HEK293T (cell line): ENCODE data around the gene KAT6B.

ENCODE experiments used
- ARNT ChIP-seq: fragments of 450-650 bp; IDR thresholded peaks from 2 replicates; pipeline ENCODE4 v1.6.1; 2017; ENCODE audit warnings: mild to moderate bottlenecking
- BHLHE40 ChIP-seq: fragments of 450-650 bp; IDR thresholded peaks from 2 replicates; pipeline ENCODE4 v1.6.1; 2016; ENCODE audit warnings: mild to moderate bottlenecking, moderate library complexity, borderline replicate concordance
- CTBP1 ChIP-seq: fragments of 450-650 bp; IDR thresholded peaks from 2 replicates; pipeline ENCODE4 v1.6.1; 2016; ENCODE audit warnings: borderline replicate concordance
- FOXA1 ChIP-seq: fragments of 450-650 bp; IDR thresholded peaks from 2 replicates; pipeline ENCODE4 v1.6.1; 2016; ENCODE audit warnings: mild to moderate bottlenecking
- FOXK2 ChIP-seq: fragments of 450-650 bp; IDR thresholded peaks from 2 replicates; pipeline ENCODE4 v1.6.1; 2016; ENCODE audit warnings: mild to moderate bottlenecking
- FOXM1 ChIP-seq: fragments of 450-650 bp; IDR thresholded peaks from 2 replicates; pipeline ENCODE4 v1.6.1; 2017; ENCODE audit warnings: mild to moderate bottlenecking, borderline replicate concordance
- HDGF ChIP-seq: fragments of 450-650 bp; IDR thresholded peaks from 2 replicates; pipeline ENCODE4 v1.6.1; 2017; ENCODE audit warnings: antibody characterized with exemption, borderline replicate concordance
- LEF1 ChIP-seq: fragments of 450-650 bp; IDR thresholded peaks from 2 replicates; pipeline ENCODE4 v1.6.1; 2017; ENCODE audit warnings: mild to moderate bottlenecking, borderline replicate concordance
- NFRKB ChIP-seq: fragments of 450-650 bp; IDR thresholded peaks from 2 replicates; pipeline ENCODE4 v1.6.1; 2016; ENCODE audit warnings: mild to moderate bottlenecking, moderate library complexity
- SP1 ChIP-seq: fragments of 450-650 bp; IDR thresholded peaks from 2 replicates; pipeline ENCODE4 v1.6.1; 2017
- TF ChIP-seq, protein P1 (sequence below): fragments of 450-650 bp; IDR thresholded peaks from 2 replicates; pipeline ENCODE4 v1.6.1; 2016

GRCh38 chr10:75007646-75008045, 181.2 kb downstream of the KAT6B start:
- TF ChIP-seq BHLHE40 = no peak
- no peak for TF ChIP-seq FOXA1
- no peak for TF ChIP-seq CTBP1
- TF ChIP-seq SP1 = no peak
- TF ChIP-seq ARNT = no peak
- TF ChIP-seq HDGF = no peak
- TF ChIP-seq FOXM1 = no peak
- TF ChIP-seq LEF1 = no peak
- TF ChIP-seq, protein P1, sequence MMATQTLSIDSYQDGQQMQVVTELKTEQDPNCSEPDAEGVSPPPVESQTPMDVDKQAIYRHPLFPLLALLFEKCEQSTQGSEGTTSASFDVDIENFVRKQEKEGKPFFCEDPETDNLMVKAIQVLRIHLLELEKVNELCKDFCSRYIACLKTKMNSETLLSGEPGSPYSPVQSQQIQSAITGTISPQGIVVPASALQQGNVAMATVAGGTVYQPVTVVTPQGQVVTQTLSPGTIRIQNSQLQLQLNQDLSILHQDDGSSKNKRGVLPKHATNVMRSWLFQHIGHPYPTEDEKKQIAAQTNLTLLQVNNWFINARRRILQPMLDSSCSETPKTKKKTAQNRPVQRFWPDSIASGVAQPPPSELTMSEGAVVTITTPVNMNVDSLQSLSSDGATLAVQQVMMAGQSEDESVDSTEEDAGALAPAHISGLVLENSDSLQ = no peak
- TF ChIP-seq FOXK2 = no peak
- no peak for TF ChIP-seq NFRKB
